ENCODE data around the gene TTC29.

DNA sequence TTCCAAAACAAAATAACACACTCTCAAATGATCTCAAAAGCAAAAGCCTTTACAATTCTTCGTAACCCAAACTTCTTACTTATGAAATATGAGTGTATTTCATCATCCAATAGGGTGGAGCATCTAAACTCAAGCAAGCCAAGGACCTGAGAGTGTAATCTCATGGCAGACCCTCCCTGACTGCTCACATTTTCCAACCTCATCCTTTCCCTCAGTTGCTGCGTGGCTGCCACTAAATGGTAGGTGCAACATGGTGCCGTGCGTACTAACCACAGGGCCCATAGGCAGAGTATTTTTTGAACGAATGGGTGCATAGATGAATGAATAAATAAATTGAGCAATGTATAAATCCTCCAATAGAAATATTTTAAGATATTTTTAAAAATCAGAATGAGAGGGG lies 45.4 kb downstream of the TTC29 start:
- TF ChIP-seq ZFP36 (IDR thresholded peaks at IDR 0.05; ENCODE audit: borderline replicate concordance, partially characterized antibody) (no peak), JUN (IDR thresholded peaks at IDR 0.05) (no peak)
- TF ChIP-seq, protein P1, sequence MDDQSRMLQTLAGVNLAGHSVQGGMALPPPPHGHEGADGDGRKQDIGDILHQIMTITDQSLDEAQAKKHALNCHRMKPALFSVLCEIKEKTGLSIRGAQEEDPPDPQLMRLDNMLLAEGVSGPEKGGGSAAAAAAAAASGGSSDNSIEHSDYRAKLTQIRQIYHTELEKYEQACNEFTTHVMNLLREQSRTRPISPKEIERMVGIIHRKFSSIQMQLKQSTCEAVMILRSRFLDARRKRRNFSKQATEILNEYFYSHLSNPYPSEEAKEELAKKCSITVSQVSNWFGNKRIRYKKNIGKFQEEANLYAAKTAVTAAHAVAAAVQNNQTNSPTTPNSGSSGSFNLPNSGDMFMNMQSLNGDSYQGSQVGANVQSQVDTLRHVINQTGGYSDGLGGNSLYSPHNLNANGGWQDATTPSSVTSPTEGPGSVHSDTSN (IDR thresholded peaks at IDR 0.05), result no peak
